OCI-LY3 (cell line): Measurements from ENCODE around the gene GRID1.

Experiments used
- H2AFZ ChIP-seq: fragments of 200-600, 300-600 bp; shearing (Covaris generic); 2 replicates; pipeline ENCODE4 v1.6.0; 2014; ENCODE audit warnings: antibody characterized with exemption, low read depth, low read length
- H3K27ac ChIP-seq: fragments of 200-600, 300-600 bp; sonication (generic); 2 replicates; pipeline ENCODE4 v1.5.1; 2014; ENCODE audit warnings: mild to moderate bottlenecking, low read length, moderate library complexity, mixed read lengths
- H3K27me3 ChIP-seq: fragments of 200-600, 300-600 bp; sonication (generic); 2 replicates; pipeline ENCODE4 v1.6.1; 2014; ENCODE audit warnings: low read depth, low read length, mixed read lengths
- H3K36me3 ChIP-seq: fragments of 200-600, 300-600 bp; sonication (generic); replicated peaks from 2 replicates; pipeline ENCODE3; 2014; ENCODE audit warnings: low read depth, low read length, mixed read lengths
- H3K4me1 ChIP-seq: fragments of 300-600, 200-600 bp; sonication (generic); 2 replicates; pipeline ENCODE4 v1.6.1; 2014; ENCODE audit warnings: low read length, mixed read lengths
- H3K4me2 ChIP-seq: fragments of 200-600, 300-600 bp; sonication (generic); 2 replicates; pipeline ENCODE4 v1.6.1; 2014; ENCODE audit warnings: low read length, mixed read lengths
- H3K4me3 ChIP-seq: fragments of 300-600, 200-600 bp; sonication (generic); 2 replicates; pipeline ENCODE4 v1.5.1; 2014; ENCODE audit warnings: antibody characterized with exemption, mild to moderate bottlenecking, low read length, moderate library complexity
- H3K79me2 ChIP-seq: fragments of 300-600, 200-600 bp; shearing (Covaris generic); 2 replicates; pipeline ENCODE4 v1.6.1; 2014; ENCODE audit warnings: mild to moderate bottlenecking, low read length, mixed read lengths
- H3K9ac ChIP-seq: fragments of 300-600, 200-600 bp; shearing (Covaris generic); 2 replicates; pipeline ENCODE4 v1.6.0; 2014; ENCODE audit warnings: mild to moderate bottlenecking, low read length, moderate library complexity
- H3K9me3 ChIP-seq: fragments of 200-600, 300-600 bp; shearing (Covaris generic); 2 replicates; pipeline ENCODE4 v1.6.1; 2014; ENCODE audit warnings: low read length, mixed read lengths; ENCODE audit not compliant: insufficient read depth
- H4K20me1 ChIP-seq: fragments of 200-600, 300-600 bp; sonication (generic); 2 replicates; pipeline ENCODE4 v1.6.1; 2016; ENCODE audit warnings: low read length, mixed read lengths; ENCODE audit not compliant: insufficient read depth
- CTCF ChIP-seq: fragments of 200-600, 300-600 bp; sonication (generic); IDR thresholded peaks from 2 replicates; pipeline ENCODE4 v1.5.1; 2014; ENCODE audit warnings: antibody characterized with exemption, low read length, low read depth
- EZH2phosphoT487 ChIP-seq: fragments of 200-600 bp; shearing (Covaris generic); IDR thresholded peaks from 2 replicates; pipeline ENCODE4 v1.6.1; 2018; ENCODE audit warnings: antibody characterized with exemption, mixed run types, low read depth

GRID1 gene

GRCh38 chr10:85643171-85643844 is 723.3 kb downstream of the GRID1 start:
- Histone ChIP-seq H3K27ac (no peak overlapping the region), H3K9me3 (no peaks in the 10 kb centered on the region), H3K4me2 (no peak overlapping the region), H2AFZ (no peak overlapping the region), H3K9ac (no peak overlapping the region), H3K27me3 (no peaks in the 10 kb centered on the region), H3K4me1 (no peaks in the 10 kb centered on the region), H3K79me2 (no peaks in the 10 kb centered on the region), H4K20me1 (no peaks in the 10 kb centered on the region), H3K4me3 (no peak overlapping the region), H3K36me3 (no peaks in the 10 kb centered on the region)
- no peak for TF ChIP-seq EZH2phosphoT487
- no peak for TF ChIP-seq CTCF

GRCh38 chr10:85642421-85643170 is 724.0 kb downstream of the GRID1 start:
- Histone ChIP-seq H3K27ac (no peak overlapping the region), H3K79me2 (no peaks in the 10 kb centered on the region), H3K9me3 (no peaks in the 10 kb centered on the region), H3K4me3 (no peak overlapping the region), H3K36me3 (no peaks in the 10 kb centered on the region), H3K4me1 (no peaks in the 10 kb centered on the region), H4K20me1 (no peaks in the 10 kb centered on the region), H3K4me2 (no peak overlapping the region), H3K27me3 (no peaks in the 10 kb centered on the region), H3K9ac (no peak overlapping the region), H2AFZ (no peak overlapping the region)
- TF ChIP-seq CTCF (no peak), EZH2phosphoT487 (no peak)

GRCh38 chr10:85642082-85642420 is 724.5 kb downstream of the GRID1 start:
- Histone ChIP-seq H3K36me3 (no peaks in the 10 kb centered on the region), H2AFZ (no peak overlapping the region), H4K20me1 (no peaks in the 10 kb centered on the region), H3K27me3 (no peaks in the 10 kb centered on the region), H3K27ac (no peak overlapping the region), H3K9ac (no peak overlapping the region), H3K4me1 (no peaks in the 10 kb centered on the region), H3K79me2 (no peaks in the 10 kb centered on the region), H3K4me3 (no peak overlapping the region), H3K9me3 (no peaks in the 10 kb centered on the region), H3K4me2 (no peak overlapping the region)
- TF ChIP-seq EZH2phosphoT487 (no peak), CTCF (no peak)

- Histone ChIP-seq H3K27me3 (no peaks in the 10 kb centered on the region), H3K79me2 (no peaks in the 10 kb centered on the region), H3K27ac (no peak overlapping the region), H3K4me2 (no peak overlapping the region), H3K36me3 (no peaks in the 10 kb centered on the region), H3K9ac (no peak overlapping the region), H3K9me3 (no peaks in the 10 kb centered on the region), H3K4me1 (no peaks in the 10 kb centered on the region), H3K4me3 (no peak overlapping the region), H4K20me1 (no peaks in the 10 kb centered on the region), H2AFZ (no peak overlapping the region)
- TF ChIP-seq CTCF (no peak), EZH2phosphoT487 (no peak)
Measured at GRCh38 chr10:85641479-85642009, 725.1 kb downstream of the GRID1 start.
